HepG2 (cell line): ENCODE measurements around the gene NCOA5. TPM values are rescaled to one million over a fixed set of nuclear protein-coding genes. Genes with fewer than 3 reads are reported as not detected.

Experiments used
- ATAC-seq: fragments of 200-7000 bp; cut with Tn5 transposase; 3 replicates; pipeline ENCODE4 v1.9.1; 2020; ENCODE audit warnings: mild to moderate bottlenecking, moderate library complexity
- BruUV-seq: library from RNA; stranded (reverse); fragments of 400-500 nt; replicated peaks from 2 replicates; lab custom pipeline; 2021; lab: Mats Ljungman, UMichigan
- CTCF ChIA-PET: fragments of 300-600 bp; formaldehyde crosslinking; extraction: SDS; loops from one replicate; lab custom pipeline; 2021; ENCODE audit warnings: low total read pairs, inconsistent platforms, low intra/inter-chr PET ratio; lab: Yijun Ruan, JAX
- POLR2A ChIA-PET: fragments of 350-600 bp; sonication (Branson Sonifier 250); formaldehyde crosslinking; loops from one replicate; lab custom pipeline; 2020; ENCODE audit warnings: antibody characterized with exemption, inconsistent platforms; lab: Yijun Ruan, JAX
- DNase-seq: peaks from one replicate; pipeline ENCODE4 v3.0.0-alpha.2; 2015; ENCODE audit warnings: low spot score
- FAIRE-seq: peaks from 3 replicates; lab custom pipeline; 2011; peaks lifted over from hg19 to GRCh38; lab: Jason Lieb, UNC
- H2AFZ ChIP-seq: one replicate; pipeline ENCODE4 v1.6.1; 2011; ENCODE audit warnings: low read length, inconsistent platforms
- H3K27ac ChIP-seq: fragments of 300-600 bp; 3 replicates; pipeline ENCODE4 v1.8.0; 2011; ENCODE audit warnings: mixed run types, mild to moderate bottlenecking, mixed read lengths, low read length, inconsistent platforms; ENCODE audit not compliant: insufficient read depth; ENCODE audit errors: extremely low read length
- H3K27me3 ChIP-seq, 2 experiments: fragments of 200-600 bp in 1 of 2; 2 replicates in 1 of 2; 3 replicates in 1 of 2; pipeline versions ENCODE4 v1.6.0 to v1.8.0; 2011; ENCODE audit warnings: low read length in 2 of 2, mild to moderate bottlenecking in 2 of 2, moderate library complexity in 2 of 2, inconsistent platforms in 1 of 2; ENCODE audit not compliant: insufficient read depth in 2 of 2, control insufficient read depth in 1 of 2
- H3K36me3 ChIP-seq, 2 experiments: fragments of 200-600 bp in 1 of 2; replicated peaks in 1 of 2; 2 replicates in 1 of 2; 3 replicates in 1 of 2; pipeline versions ENCODE4 v1.5.1 to v1.8.0; 2011; ENCODE audit warnings: low read length in 2 of 2, inconsistent platforms in 1 of 2; ENCODE audit not compliant: insufficient read depth in 2 of 2, control insufficient read depth in 1 of 2
- H3K4me1 ChIP-seq: 2 replicates; pipeline ENCODE4 v1.5.1; 2012; ENCODE audit warnings: low read length, inconsistent platforms; ENCODE audit not compliant: insufficient read depth
- H3K4me2 ChIP-seq: 2 replicates; pipeline ENCODE4 v1.6.0; 2011; ENCODE audit warnings: low read depth, low read length, inconsistent platforms
- H3K4me3 ChIP-seq, 3 experiments: fragments of 200-600 bp in 1 of 3; sonication (generic), shearing (Covaris generic) in 1 of 3; replicated peaks in 1 of 3; 2 replicates each; pipeline ENCODE4 v1.5.1; 2011 to 2016; ENCODE audit warnings: low read length in 3 of 3, inconsistent platforms in 2 of 3, low read depth in 2 of 3, mild to moderate bottlenecking in 2 of 3, control low read depth in 1 of 3, mixed read lengths in 1 of 3; ENCODE audit not compliant: insufficient read depth in 1 of 3
- H3K79me2 ChIP-seq: one replicate; pipeline ENCODE4 v1.6.1; 2011; ENCODE audit warnings: low read length, inconsistent platforms; ENCODE audit not compliant: insufficient read depth
- H3K9ac ChIP-seq: 2 replicates; pipeline ENCODE4 v1.6.0; 2011; ENCODE audit warnings: mild to moderate bottlenecking, low read depth, low read length, inconsistent platforms; ENCODE audit not compliant: insufficient read depth
- H3K9me3 ChIP-seq: 2 replicates; pipeline ENCODE4 v1.5.1; 2012; ENCODE audit warnings: mild to moderate bottlenecking, low read length
- H4K20me1 ChIP-seq: 2 replicates; pipeline ENCODE4 v1.6.0; 2011; ENCODE audit warnings: inconsistent platforms, mild to moderate bottlenecking, low read length, moderate library complexity; ENCODE audit not compliant: insufficient read depth
- CHD4 ChIP-seq: fragments of 200-600 bp; sonication (generic); IDR thresholded peaks from 2 replicates; pipeline ENCODE4 v1.7.0; 2017; ENCODE audit warnings: mild to moderate bottlenecking, low read length, borderline replicate concordance
- ZNF629 ChIP-seq: sonication (generic); formaldehyde crosslinking; conservative IDR thresholded peaks from 2 replicates; pipeline ENCODE4 v1.5.0; 2020; ENCODE audit warnings: missing genetic modification reagents
- WGBS: methylation state at CpG from one replicate; pipeline ENCODE4 v1.1.6; 2017; ENCODE audit warnings: low lambda C conversion rate; 5-methylcytosine and 5-hydroxymethylcytosine counted together
- in situ Hi-C: cut with HindIII; loops from 2 replicates; pipeline ENCODE4 v1.10.0; 2017; ENCODE audit warnings: low pct_unique_long_range_greater_than_20kb; ENCODE audit not compliant: extremely low pct_ligation_motif_present
- intact Hi-C: fragments of 100-400 bp; cut with micrococcal nuclease; formaldehyde crosslinking; loops from one replicate; pipeline ENCODE4 v1.10.0; 2022; ENCODE audit not compliant: unreplicated experiment
- polyA plus RNA-seq, 8 experiments: library from polyadenylated mRNA; depleted of rRNA in 3 of 8; stranded (reverse) in 7 of 8; unstranded in 1 of 8; fragments of >200 nt; fragmentation: Illumina TruSeq in 4 of 8; extraction: Trizol in 4 of 8; gene quantifications; 2 replicates each; pipeline versions ENCODE4 v1.2.1 to v1.2.3, GENCODE V29; 2011 to 2016; ENCODE audit warnings: low read depth in 4 of 8, missing spikeins in 1 of 8, mixed read lengths in 1 of 8; ENCODE audit not compliant: insufficient read depth in 1 of 8
- total RNA-seq, 5 experiments: library from RNA; depleted of rRNA; stranded (reverse); fragments of >200 nt; fragmentation: Illumina TruSeq; extraction: Trizol; gene quantifications; 2 replicates each; pipeline ENCODE4 v1.2.3, GENCODE V29; 2016; ENCODE audit warnings: low read depth in 1 of 5
- TF ChIP-seq, protein P1 (sequence below): fragments of 450-650 bp; IDR thresholded peaks from 2 replicates; pipeline ENCODE4 v1.6.1; 2017; ENCODE audit warnings: mild to moderate bottlenecking
- TF ChIP-seq, protein P2 (sequence below): sonication (generic); formaldehyde crosslinking; IDR thresholded peaks from 2 replicates; pipeline ENCODE4 v1.4.0; 2020; ENCODE audit warnings: mild to moderate bottlenecking, missing genetic modification reagents

The NCOA5 gene
- total and polyA plus RNA-seq, 2 of the 13 experiments (the other 11 are each of a cell fraction or from before 2014, with no cell fraction given): 16.5 to 28.4 TPM

DNA sequence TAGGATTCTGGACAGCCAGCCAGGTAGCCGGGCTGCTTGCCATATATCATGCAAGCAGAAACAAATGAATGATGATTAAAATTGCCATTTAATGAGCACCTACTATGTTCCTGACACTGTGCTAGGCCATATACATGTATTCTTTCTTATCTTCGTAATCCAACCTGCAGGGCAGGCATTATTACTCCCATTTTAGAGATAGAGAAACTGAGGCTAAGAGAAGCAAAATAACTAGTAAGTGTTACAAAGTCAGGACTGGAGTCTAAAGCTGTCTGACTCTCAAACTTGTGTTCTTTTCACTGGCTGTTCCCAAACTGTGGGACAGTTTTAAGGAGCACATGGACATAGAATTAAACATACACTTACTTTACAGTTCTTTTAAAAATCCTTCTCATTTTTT, 30.4 kb upstream of the NCOA5 start:
- Histone ChIP-seq H4K20me1 (no peaks in the 10 kb centered on the region), H2AFZ (no peak overlapping the region), H3K9me3 (no peaks in the 10 kb centered on the region), H3K4me2 (no peak overlapping the region), H3K27me3 (peaks cover 0 to 29% of the 10 kb centered on the region in 2 experiments; a peak in 3 of 5 replicates), H3K27ac (no peak overlapping the region), H3K79me2 (no peaks in the 10 kb centered on the region), H3K4me3 (no peak overlapping the region), H3K36me3 (no peaks in the 10 kb centered on the region), H3K9ac (no peak overlapping the region), H3K4me1 (peaks cover 16% of the 10 kb centered on the region)
- ATAC-seq (no peak), DNase-seq (no peak), FAIRE-seq (no peak)
- BruUV-seq: no TSS peak
- POLR2A ChIA-PET: no interaction called here
- in situ Hi-C loops: no loop called here
- CTCF ChIA-PET: no interaction called here
- TF ChIP-seq, protein P1, sequence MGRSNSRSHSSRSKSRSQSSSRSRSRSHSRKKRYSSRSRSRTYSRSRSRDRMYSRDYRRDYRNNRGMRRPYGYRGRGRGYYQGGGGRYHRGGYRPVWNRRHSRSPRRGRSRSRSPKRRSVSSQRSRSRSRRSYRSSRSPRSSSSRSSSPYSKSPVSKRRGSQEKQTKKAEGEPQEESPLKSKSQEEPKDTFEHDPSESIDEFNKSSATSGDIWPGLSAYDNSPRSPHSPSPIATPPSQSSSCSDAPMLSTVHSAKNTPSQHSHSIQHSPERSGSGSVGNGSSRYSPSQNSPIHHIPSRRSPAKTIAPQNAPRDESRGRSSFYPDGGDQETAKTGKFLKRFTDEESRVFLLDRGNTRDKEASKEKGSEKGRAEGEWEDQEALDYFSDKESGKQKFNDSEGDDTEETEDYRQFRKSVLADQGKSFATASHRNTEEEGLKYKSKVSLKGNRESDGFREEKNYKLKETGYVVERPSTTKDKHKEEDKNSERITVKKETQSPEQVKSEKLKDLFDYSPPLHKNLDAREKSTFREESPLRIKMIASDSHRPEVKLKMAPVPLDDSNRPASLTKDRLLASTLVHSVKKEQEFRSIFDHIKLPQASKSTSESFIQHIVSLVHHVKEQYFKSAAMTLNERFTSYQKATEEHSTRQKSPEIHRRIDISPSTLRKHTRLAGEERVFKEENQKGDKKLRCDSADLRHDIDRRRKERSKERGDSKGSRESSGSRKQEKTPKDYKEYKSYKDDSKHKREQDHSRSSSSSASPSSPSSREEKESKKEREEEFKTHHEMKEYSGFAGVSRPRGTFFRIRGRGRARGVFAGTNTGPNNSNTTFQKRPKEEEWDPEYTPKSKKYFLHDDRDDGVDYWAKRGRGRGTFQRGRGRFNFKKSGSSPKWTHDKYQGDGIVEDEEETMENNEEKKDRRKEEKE: no peak
- TF ChIP-seq ZNF629 (CRISPR knock-in tag): peak; percentile 81
- intact Hi-C loops: no loop called here
- 32% methylated on average over 2 of the region's 2 CpGs for WGBS

- DNase-seq (no peak), ATAC-seq (no peak)
- no peak overlapping the region for H3K9ac ChIP-seq
- CTCF ChIA-PET: no interaction called here
- H3K4me3 ChIP-seq: no peak overlapping the region
- BruUV-seq: TSS peak; percentile 63
- peaks cover 16% of the 10 kb centered on the region for H3K4me1 ChIP-seq
- in situ Hi-C loops: no loop called here
- POLR2A ChIA-PET: interaction anchor here (0.8 kb wide), 1 partner anchor 244 kb away, joined by 3 read pairs; no protein-coding TSS in a partner anchor
- H3K27me3 ChIP-seq: peaks cover 0 to 32% of the 10 kb centered on the region in 2 experiments; a peak in 3 of 5 replicates
- no peaks in the 10 kb centered on the region for H3K9me3 ChIP-seq
- peak; percentile 66; the same call in 1 of the 2 replicates for TF ChIP-seq CHD4
- TF ChIP-seq ZNF629 (CRISPR knock-in tag): peak; percentile 90
- TF ChIP-seq, protein P2, sequence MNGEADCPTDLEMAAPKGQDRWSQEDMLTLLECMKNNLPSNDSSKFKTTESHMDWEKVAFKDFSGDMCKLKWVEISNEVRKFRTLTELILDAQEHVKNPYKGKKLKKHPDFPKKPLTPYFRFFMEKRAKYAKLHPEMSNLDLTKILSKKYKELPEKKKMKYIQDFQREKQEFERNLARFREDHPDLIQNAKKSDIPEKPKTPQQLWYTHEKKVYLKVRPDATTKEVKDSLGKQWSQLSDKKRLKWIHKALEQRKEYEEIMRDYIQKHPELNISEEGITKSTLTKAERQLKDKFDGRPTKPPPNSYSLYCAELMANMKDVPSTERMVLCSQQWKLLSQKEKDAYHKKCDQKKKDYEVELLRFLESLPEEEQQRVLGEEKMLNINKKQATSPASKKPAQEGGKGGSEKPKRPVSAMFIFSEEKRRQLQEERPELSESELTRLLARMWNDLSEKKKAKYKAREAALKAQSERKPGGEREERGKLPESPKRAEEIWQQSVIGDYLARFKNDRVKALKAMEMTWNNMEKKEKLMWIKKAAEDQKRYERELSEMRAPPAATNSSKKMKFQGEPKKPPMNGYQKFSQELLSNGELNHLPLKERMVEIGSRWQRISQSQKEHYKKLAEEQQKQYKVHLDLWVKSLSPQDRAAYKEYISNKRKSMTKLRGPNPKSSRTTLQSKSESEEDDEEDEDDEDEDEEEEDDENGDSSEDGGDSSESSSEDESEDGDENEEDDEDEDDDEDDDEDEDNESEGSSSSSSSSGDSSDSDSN: no peak
- TF ChIP-seq, all 625 proteins: peak for 2
- intact Hi-C loops: no loop called here
- Histone ChIP-seq H3K27ac (no peak overlapping the region), H2AFZ (no peak overlapping the region), H4K20me1 (no peaks in the 10 kb centered on the region), H3K4me2 (peak overlapping the region; percentile 69; the same call in 1 of the 2 replicates), H3K36me3 (no peaks in the 10 kb centered on the region), H3K79me2 (no peaks in the 10 kb centered on the region)
- no peak for FAIRE-seq
- 28% methylated on average over 2 of the region's 2 CpGs for WGBS
Observed at GRCh38 chr20:46119547-46119946, 29.8 kb upstream of the NCOA5 start.
